Calu3 (cell line): ENCODE measurements around the gene MON1B. TPM values are rescaled to one million over a fixed set of nuclear protein-coding genes. Genes with fewer than 3 reads are reported as not detected.
A peak's percentile ranks its signal among the peaks of the same experiment; 100 is the strongest.

Experiments used
- BruUV-seq: library from RNA; stranded (reverse); fragments of 400-500 nt; replicated peaks from 2 replicates; lab custom pipeline; 2021; lab: Mats Ljungman, UMichigan
- CTCF ChIA-PET: fragments of 300-600 bp; sonication (Branson Sonifier 250); formaldehyde crosslinking; loops from one replicate; lab custom pipeline; 2022; ENCODE audit warnings: antibody characterized with exemption; lab: Charles Lee
- DNase-seq: peaks from one replicate; pipeline ENCODE4 v3.0.0; 2022
- H3K27ac Mint-ChIP-seq: one replicate; pipeline ENCODE4 v1.8.0; 2022; ENCODE audit warnings: mixed read lengths; ENCODE audit not compliant: unreplicated experiment
- H3K27me3 Mint-ChIP-seq: one replicate; pipeline ENCODE4 v1.8.0; 2022; ENCODE audit warnings: mixed read lengths; ENCODE audit not compliant: unreplicated experiment
- H3K36me3 Mint-ChIP-seq: one replicate; pipeline ENCODE4 v1.8.0; 2022; ENCODE audit warnings: mild to moderate bottlenecking, moderate library complexity, mixed read lengths; ENCODE audit not compliant: insufficient read depth, unreplicated experiment
- H3K4me1 Mint-ChIP-seq: one replicate; pipeline ENCODE4 v1.8.0; 2022; ENCODE audit warnings: mild to moderate bottlenecking, low read depth, mixed read lengths; ENCODE audit not compliant: unreplicated experiment
- H3K4me3 Mint-ChIP-seq: one replicate; pipeline ENCODE4 v1.8.0; 2022; ENCODE audit warnings: mild to moderate bottlenecking, low read depth, moderate library complexity, mixed read lengths; ENCODE audit not compliant: unreplicated experiment
- H3K9me3 Mint-ChIP-seq: one replicate; pipeline ENCODE4 v1.8.0; 2022; ENCODE audit warnings: low read depth, mixed read lengths; ENCODE audit not compliant: unreplicated experiment
- intact Hi-C: fragments of 100-400 bp; cut with micrococcal nuclease; formaldehyde crosslinking; loops from one replicate; pipeline ENCODE4 v1.10.0; 2022; ENCODE audit not compliant: unreplicated experiment
- total RNA-seq: library from RNA; stranded (reverse); gene quantifications from 2 replicates; pipeline ENCODE4 v1.2.3, GENCODE V29; 2022
- TF ChIP-seq, protein P1 (sequence below): fragments of 200-600 bp; IDR thresholded peaks from one replicate; pipeline ENCODE4 v1.8.0; 2022; ENCODE audit warnings: antibody characterized with exemption; ENCODE audit not compliant: unreplicated experiment

Gene MON1B
- total RNA-seq, 1 experiment from 2014 or later: 91.3 TPM

DNA sequence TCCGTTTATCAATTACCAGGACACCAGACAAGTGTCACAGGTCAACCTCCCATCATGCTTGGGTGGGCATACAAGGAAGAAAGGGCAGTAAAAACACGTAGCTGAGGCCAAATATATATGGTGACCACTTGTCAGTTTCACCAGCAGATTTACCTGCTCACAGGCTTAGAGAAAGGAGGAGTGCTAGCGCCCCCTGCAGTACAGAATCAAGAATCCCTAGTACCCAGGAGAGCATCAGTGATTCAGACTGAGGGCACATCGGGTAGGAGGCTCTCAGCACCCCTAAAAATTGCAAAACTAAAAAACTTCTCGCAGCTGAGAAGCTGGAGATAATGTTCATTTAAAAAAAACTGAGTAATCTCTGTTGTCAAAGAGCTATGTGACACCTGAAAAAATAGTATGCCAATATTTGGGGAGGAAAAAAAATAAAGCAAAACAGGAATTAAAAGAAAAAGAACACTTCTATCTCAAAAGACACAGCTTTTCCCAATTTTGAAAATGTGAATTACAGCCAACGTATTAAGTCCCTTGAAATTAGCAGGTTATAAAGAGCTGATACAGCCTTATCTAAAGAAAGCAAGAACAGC is 21.2 kb upstream of the MON1B start:
- CTCF ChIA-PET: no interaction called here
- intact Hi-C loops: loop anchor here (2.0 to 10.0 kb wide), 6 partner anchors 127 to 1525 kb away; partner anchors contain the start of genes KARS1 and TERF2IP
- Mint-ChIP-seq H3K36me3 (no peaks in the 10 kb centered on the region), H3K9me3 (no peaks in the 10 kb centered on the region), H3K27ac (no peak overlapping the region), H3K4me3 (no peak overlapping the region), H3K4me1 (no peaks in the 10 kb centered on the region), H3K27me3 (peaks cover 54% of the 10 kb centered on the region)
- BruUV-seq: no TSS peak
- TF ChIP-seq, protein P1, sequence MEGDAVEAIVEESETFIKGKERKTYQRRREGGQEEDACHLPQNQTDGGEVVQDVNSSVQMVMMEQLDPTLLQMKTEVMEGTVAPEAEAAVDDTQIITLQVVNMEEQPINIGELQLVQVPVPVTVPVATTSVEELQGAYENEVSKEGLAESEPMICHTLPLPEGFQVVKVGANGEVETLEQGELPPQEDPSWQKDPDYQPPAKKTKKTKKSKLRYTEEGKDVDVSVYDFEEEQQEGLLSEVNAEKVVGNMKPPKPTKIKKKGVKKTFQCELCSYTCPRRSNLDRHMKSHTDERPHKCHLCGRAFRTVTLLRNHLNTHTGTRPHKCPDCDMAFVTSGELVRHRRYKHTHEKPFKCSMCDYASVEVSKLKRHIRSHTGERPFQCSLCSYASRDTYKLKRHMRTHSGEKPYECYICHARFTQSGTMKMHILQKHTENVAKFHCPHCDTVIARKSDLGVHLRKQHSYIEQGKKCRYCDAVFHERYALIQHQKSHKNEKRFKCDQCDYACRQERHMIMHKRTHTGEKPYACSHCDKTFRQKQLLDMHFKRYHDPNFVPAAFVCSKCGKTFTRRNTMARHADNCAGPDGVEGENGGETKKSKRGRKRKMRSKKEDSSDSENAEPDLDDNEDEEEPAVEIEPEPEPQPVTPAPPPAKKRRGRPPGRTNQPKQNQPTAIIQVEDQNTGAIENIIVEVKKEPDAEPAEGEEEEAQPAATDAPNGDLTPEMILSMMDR: peak; percentile 69
- DNase-seq: peak; percentile 70

DNA sequence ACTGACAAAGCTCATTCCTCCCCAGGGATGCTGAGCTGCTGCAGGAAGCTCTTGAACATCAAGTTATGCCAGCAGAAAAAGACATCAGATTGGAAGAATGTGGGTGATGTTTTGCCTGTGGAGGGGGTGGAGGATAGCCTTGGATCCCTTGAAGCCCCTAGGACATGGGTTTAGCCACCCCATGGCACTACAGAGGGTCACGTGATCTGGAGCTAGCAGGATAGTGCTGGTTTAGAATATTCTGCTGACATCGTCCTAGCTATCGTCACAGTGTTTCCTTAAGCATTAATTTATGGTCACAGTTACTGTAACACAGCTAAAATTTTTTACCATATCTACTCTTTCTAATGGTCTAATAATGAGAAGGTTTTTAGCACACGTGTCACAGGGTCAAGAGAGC is 20.2 kb upstream of the MON1B start:
- no peak overlapping the region for H3K4me3 Mint-ChIP-seq
- no peaks in the 10 kb centered on the region for H3K9me3 Mint-ChIP-seq
- intact Hi-C loops: loop anchor here (2.0 to 10.0 kb wide), 5 partner anchors 128 to 1526 kb away; partner anchors contain the start of genes KARS1 and TERF2IP
- TF ChIP-seq, protein P1: no peak
- CTCF ChIA-PET: interaction anchor here (1.1 to 2.1 kb wide), 3 partner anchors 42 to 1369 kb away, joined by 3 to 10 read pairs (median 8); no protein-coding TSS in a partner anchor
- peaks cover 59% of the 10 kb centered on the region for H3K27me3 Mint-ChIP-seq
- DNase-seq: no peak
- no TSS peak for BruUV-seq
- H3K27ac Mint-ChIP-seq: no peak overlapping the region
- no peaks in the 10 kb centered on the region for H3K36me3 Mint-ChIP-seq
- no peaks in the 10 kb centered on the region for H3K4me1 Mint-ChIP-seq

DNA sequence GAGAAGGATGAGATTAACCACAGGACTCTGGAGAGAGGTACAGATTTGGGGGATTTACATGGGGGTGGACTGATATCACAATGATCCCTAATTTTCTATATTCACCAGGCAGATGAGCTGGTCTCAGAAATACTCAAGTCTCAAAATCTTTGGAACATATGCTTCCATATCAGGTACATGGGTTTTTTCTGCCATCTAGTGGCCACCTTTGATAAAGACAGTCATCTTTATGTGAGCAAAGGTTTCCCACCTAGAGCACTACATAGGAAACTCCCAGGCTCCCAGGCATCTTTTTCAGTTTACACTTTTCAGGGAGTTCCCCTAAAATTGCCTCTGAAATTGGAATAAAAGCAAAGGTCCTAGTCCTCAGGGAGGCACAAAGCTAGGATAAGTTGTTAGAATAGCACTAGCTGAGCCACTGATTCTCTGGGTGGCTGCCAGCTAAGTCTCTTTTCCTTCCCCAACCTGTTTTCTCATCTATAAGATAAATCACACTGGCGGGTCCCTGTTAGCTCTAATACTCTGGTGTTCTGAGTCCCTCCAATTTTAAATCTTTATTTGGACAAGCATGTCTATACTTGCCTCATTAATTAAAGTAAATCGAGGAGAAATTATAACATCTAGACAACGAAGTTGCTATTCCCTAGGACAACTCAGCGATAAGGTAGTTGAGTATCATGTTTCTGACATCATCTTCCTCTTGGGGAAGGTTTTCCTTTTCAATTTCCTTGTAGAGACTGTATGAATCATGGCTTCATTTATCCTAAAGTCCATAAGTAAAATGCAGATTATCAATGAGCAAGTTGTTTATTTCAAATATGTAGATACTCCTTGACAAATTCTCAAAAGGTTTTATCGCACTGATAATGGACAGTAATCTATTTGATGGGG is 19.0 kb upstream of the MON1B start:
- CTCF ChIA-PET: interaction anchor here (1.1 to 2.1 kb wide), 5 partner anchors 40 to 1383 kb away, joined by 3 to 10 read pairs (median 4); no protein-coding TSS in a partner anchor
- intact Hi-C loops: loop anchor here (1.0 to 10.0 kb wide), 6 partner anchors 129 to 1527 kb away; partner anchors contain the start of genes KARS1 and TERF2IP
- DNase-seq: peak; percentile 66
- BruUV-seq: no TSS peak
- Mint-ChIP-seq H3K4me3 (no peak overlapping the region), H3K4me1 (no peaks in the 10 kb centered on the region), H3K27me3 (peaks cover 64% of the 10 kb centered on the region), H3K27ac (no peak overlapping the region), H3K36me3 (no peaks in the 10 kb centered on the region), H3K9me3 (no peaks in the 10 kb centered on the region)
- TF ChIP-seq, protein P1: peak; percentile 56

DNA sequence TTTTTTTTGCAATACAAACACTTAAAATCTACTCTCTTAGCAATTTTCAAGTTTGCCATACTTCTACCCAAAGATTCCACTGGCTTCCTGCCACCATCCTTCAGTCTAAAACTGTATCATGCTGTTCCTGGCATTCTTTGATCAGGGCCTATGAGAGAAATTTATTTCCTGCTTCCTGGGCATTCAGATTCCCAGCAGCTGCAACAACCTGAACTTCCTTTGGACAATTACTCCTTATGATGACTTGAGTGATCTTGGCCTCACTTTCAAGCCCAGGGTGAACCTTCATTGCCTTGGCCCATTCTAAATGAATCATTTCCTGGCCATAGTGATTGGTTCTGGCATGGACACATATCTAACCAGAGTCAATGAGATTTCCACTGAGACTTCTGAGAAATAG is 18.0 kb upstream of the MON1B start:
- intact Hi-C loops: loop anchor here (1.0 to 10.0 kb wide), 4 partner anchors 438 to 1528 kb away; partner anchors contain the start of genes KARS1 and TERF2IP
- Mint-ChIP-seq H3K4me1 (no peaks in the 10 kb centered on the region), H3K27me3 (peaks cover 58% of the 10 kb centered on the region), H3K4me3 (no peak overlapping the region), H3K27ac (no peak overlapping the region), H3K36me3 (no peaks in the 10 kb centered on the region), H3K9me3 (no peaks in the 10 kb centered on the region)
- BruUV-seq: no TSS peak
- CTCF ChIA-PET: no interaction called here
- TF ChIP-seq, protein P1: no peak
- DNase-seq: no peak
